Measurements from ENCODE around the gene TMEM214. TPM values are rescaled to one million over a fixed set of nuclear protein-coding genes. Genes with fewer than 3 reads are reported as not detected.
A peak's percentile ranks its signal among the peaks of the same experiment; 100 is the strongest.

The TMEM214 gene
- polyA plus RNA-seq, 1 donor = 68.9 TPM

DNA sequence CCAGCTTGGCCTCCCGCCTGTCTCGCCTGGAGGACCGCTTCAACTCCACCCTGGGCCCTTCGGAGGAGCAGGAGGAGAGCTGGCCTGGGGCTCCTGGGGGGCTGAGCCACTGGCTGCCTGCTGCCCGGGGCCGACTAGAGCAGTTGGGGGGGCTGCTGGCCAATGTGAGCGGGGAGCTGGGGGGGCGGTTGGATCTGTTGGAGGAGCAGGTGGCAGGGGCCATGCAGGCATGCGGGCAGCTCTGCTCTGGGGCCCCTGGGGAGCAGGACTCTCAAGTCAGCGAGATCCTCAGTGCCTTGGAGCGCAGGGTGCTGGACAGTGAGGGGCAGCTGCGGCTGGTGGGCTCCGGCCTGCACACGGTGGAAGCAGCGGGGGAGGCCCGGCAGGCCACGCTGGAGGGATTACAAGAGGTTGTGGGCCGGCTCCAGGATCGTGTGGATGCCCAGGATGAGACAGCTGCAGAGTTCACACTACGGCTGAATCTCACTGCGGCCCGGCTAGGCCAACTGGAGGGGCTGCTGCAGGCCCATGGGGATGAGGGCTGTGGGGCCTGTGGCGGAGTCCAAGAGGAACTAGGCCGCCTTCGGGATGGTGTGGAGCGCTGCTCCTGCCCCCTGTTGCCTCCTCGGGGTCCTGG is 50.1 kb downstream of the TMEM214 start:
- DNase-seq = no peak

DNA sequence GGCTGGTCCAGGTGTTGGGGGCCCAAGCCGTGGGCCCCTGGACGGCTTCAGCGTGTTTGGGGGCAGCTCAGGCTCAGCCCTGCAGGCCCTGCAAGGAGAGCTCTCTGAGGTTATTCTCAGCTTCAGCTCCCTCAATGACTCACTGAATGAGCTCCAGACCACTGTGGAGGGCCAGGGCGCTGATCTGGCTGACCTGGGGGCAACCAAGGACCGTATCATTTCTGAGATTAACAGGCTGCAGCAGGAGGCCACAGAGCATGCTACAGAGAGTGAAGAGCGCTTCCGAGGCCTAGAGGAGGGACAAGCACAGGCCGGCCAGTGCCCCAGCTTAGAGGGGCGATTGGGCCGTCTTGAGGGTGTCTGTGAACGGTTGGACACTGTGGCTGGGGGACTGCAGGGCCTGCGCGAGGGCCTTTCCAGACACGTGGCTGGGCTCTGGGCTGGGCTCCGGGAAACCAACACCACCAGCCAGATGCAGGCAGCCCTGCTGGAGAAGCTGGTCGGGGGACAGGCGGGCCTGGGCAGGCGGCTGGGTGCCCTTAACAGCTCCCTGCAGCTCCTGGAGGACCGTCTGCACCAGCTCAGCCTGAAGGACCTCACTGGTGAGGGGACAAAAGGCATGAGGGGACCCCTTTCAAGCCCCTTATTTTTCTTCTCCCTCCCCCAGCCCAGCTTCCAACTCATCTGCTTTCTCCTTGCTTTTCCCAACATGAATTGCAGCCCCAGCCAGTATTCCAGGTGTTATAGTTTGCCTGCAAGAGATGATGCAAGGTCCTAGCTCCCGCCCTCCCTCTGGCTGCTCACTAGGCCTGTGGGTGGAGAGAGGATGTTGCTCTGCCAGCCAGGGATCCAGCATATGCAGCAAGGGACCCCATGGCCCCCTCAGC is 50.9 kb downstream of the TMEM214 start:
- DNase-seq = no peak

DNA sequence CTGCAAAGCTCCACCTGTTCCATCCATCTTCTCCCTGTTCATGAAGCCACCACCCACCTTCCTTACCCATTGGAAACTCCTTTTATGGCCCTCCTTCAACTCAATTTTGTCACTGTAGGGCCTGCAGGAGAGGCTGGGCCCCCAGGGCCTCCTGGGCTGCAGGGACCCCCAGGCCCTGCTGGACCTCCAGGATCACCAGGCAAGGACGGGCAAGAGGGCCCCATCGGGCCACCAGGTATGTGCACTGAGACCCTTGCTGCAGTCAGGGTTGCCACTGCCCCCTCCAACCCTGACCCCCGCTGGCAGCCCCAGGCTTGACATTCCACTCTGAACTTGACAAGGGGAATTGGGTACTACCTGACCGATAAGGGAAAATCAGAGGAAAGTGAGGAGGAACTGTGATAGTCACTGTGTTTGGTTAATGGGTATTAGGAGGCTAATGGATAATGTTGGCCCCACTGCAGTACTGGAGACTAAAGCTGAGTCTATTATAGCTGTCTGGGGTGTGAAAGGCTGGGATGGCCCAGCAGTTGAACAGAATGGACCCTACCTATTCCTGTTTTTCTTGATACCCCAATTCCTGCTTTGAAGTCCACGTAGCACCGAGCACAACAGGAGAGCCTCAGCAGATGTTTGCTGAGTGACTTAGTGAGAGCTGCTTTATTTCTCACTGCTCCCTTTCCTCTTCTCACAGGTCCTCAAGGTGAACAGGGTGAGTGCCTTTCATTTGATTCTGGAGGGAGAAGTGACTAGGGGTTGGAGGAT is 51.7 kb downstream of the TMEM214 start:
- DNase-seq = no peak

DNA sequence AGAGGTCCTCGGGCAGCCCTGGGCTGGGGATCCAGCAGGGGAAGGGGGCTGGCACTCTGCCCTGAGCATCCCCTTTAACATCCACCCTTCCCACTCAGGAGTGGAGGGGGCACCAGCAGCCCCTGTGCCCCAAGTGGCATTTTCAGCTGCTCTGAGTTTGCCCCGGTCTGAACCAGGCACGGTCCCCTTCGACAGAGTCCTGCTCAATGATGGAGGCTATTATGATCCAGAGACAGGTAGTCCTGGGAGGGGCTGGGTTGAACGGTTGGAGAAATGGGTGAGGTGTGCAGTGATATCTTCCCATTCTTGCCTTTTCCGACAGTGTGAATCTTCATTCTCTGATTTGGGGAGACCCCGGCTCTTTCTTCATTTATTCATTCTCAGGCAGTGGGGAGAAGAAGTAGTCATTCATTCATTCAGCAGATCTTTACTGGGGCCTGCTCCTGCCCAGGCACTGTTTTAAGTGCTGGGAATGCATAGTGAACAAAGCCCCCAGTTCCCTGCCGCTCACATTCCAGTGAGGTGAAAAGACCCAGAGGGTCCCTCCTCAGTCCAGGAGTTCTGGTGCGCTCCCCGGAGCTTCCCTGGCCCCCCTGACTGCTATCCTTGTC is 52.4 kb downstream of the TMEM214 start:
- DNase-seq = no peak

DNA sequence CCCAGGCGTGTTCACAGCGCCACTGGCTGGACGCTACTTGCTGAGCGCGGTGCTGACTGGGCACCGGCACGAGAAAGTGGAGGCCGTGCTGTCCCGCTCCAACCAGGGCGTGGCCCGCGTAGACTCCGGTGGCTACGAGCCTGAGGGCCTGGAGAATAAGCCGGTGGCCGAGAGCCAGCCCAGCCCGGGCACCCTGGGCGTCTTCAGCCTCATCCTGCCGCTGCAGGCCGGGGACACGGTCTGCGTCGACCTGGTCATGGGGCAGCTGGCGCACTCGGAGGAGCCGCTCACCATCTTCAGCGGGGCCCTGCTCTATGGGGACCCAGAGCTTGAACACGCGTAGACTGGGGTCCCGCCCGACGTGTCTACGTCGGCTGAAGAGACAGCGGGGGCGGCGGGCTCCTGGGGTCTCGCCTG is 52.9 kb downstream of the TMEM214 start:
- no peak for DNase-seq

DNA sequence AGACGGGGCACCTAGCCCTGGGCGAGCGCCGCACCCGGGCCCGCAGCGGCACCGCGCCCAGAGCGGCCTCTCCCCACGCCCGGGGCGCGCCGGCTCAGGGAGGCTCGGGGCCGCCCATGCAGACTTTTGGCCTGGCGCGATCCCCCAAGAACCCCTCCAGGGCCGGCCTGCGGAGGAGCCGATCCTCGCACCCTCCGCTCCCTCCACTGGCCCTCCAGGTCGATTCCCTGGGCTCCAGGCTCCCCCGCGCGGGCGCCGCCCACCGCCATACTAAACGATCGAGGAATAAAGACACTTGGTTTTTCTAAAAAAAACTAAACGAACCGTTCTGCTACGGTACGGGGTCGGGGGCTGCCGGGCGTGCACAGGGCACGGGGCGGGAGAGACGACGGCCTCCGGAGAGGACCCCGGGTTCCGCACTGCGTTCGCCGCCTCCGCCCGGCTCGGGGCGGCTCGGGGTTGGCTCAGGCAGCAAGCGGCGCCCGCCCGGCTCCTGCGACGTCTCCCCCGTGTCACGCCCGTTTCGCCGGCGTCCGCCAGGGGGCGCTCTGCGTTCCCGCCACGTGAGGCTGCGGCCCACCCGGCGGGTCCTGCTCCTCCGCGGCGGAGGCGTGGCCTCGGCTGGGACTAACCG is 53.4 kb downstream of the TMEM214 start:
- DNase-seq = peak; percentile 93

DNA sequence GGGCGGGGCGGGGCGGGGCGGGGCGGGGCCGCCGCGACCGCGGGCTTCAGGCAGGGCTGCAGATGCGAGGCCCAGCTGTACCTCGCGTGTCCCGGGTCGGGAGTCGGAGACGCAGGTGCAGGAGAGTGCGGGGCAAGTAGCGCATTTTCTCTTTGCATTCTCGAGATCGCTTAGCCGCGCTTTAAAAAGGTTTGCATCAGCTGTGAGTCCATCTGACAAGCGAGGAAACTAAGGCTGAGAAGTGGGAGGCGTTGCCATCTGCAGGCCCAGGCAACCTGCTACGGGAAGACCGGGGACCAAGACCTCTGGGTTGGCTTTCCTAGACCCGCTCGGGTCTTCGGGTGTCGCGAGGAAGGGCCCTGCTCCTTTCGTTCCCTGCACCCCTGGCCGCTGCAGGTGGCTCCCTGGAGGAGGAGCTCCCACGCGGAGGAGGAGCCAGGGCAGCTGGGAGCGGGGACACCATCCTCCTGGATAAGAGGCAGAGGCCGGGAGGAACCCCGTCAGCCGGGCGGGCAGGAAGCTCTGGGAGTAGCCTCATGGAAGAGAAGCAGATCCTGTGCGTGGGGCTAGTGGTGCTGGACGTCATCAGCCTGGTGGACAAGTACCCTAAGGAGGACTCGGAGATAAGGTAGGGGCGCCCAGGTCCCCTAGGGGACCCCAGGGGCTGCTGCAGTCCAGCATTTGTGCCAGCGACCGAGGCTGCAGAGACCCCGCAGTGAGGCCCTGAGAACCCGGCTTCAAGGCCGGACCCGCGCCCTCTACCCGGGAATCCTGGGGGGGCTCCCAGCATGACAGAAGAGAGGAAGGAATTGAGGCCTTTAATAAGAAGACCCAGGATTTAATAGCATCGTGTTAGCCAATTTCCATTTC is 54.2 kb downstream of the TMEM214 start, which contains the start of gene KHK:
Gene KHK, plus strand, starts transcription at position 49 of the 870 bp plus-strand sequence. Its CDS starts 488 bp downstream, at position 537.
- DNase-seq = no peak

DNA sequence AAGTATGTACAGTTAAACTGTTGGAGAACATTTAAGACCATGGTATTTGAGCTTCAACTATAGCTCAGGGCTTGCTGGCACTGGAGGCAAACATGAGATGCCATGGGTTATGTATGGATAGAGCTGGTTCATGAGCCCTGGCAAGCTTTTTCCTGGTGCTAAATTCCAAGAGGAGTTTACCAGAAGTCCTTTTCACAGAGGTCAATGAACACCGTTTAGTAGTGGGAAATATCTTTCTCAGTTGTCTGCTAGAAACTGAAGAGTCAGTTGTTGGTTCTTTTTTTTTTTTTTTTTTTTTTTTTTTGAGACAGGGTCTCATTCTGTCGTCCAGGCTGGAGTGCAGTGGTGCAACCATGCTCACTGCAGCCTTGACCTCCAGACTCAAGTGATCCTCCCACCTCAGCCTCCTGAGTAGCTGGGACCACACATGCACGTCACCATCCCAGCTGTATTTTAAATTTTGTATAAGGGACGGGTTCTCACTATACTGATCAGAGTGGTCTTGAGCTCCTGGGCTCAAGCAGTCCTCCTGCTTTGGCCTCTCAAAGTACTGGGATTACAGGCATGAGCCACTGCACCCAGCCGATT is 55.2 kb downstream of the TMEM214 start:
- no peak for DNase-seq

DNA sequence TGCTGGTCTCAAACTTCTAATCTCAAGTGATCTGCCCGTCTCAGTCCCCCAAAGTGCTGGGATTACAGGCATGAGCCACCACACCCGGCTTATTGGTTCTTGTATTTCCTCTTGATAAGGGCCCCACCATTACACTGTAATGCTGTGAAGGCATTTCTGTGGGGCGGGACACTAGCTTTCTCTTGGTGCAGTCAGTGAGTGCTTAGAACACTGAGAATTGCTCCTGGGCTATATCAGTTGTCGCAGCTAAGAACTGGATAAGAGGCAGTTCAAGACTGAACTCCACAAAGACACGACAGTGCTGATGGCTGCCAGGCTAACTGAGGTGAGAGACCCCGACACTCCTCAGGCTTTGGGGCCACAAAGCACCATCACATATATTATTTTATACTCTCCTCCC is 55.9 kb downstream of the TMEM214 start:
- no peak for DNase-seq

DNA sequence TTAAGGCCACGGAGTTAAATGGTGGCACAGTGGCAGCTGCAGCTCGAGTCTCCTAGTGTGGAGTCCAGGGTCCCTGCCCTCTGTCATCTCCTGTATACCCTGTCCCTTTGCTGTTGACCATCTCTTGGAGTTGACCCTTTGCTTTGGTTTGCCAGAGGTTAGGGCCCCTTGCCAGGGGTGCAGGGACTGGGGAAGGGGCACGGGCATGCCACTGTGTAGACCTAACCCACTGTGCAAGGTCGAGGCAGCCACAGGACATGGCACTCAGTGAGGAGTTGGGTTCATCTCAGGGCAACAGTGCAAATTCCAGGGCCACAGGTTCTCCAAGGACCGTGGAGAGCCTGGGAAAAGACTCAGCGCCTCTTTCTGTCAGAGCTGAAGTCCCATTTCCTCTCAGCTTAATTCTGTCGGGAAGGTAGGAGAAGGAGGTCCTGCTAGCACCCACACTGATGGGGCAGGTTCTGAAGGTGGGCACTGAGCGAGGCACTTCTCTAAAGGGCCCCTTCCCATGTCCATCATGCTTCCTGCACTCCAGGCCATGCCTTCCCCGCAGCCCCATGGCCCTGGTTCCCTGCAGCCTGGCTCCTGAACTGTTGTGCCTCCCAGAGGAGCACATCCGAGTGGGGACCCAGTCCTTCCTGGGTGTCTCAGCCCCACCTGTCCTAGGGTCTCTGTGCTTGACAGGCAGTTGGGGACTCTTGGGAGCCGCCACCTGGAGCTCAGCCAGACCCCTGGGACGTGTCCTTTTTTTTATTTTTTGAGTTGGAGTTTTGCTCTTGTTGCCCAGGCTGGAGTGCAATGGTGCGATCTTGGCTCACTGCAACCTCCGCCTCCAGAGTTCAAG is 56.6 kb downstream of the TMEM214 start:
- DNase-seq = no peak

Other genes with a start within 250 kb of the TMEM214 start
- 20.7 TPM for gene CENPA, start 246.9 kb upstream of the TMEM214 start, polyA plus RNA-seq (ENCODE audit: insufficient read length)
- gene DPYSL5, start 184.8 kb upstream of the TMEM214 start, polyA plus RNA-seq (ENCODE audit: insufficient read length) = 6.8 TPM
- 12.2 TPM for gene MAPRE3, start 62.3 kb upstream of the TMEM214 start, polyA plus RNA-seq (ENCODE audit: insufficient read length)
- gene AGBL5, start 18.7 kb downstream of the TMEM214 start, polyA plus RNA-seq (ENCODE audit: insufficient read length) = 66.9 TPM
- 205 TPM for gene OST4, start 38.7 kb downstream of the TMEM214 start, polyA plus RNA-seq (ENCODE audit: insufficient read length)
- gene EMILIN1, start 45.6 kb downstream of the TMEM214 start, polyA plus RNA-seq (ENCODE audit: insufficient read length) = 57.7 TPM
- gene KHK, start 53.8 kb downstream of the TMEM214 start, polyA plus RNA-seq (ENCODE audit: insufficient read length) = 47.9 TPM
- gene CGREF1, start 86.2 kb downstream of the TMEM214 start, polyA plus RNA-seq (ENCODE audit: insufficient read length) = 5.4 TPM
- 1.4 TPM for gene ABHD1, start 90.8 kb downstream of the TMEM214 start, polyA plus RNA-seq (ENCODE audit: insufficient read length)
- 49.3 TPM for gene PREB, start 101.7 kb downstream of the TMEM214 start, polyA plus RNA-seq (ENCODE audit: insufficient read length)
- not detected for gene PRR30, start 106.4 kb downstream of the TMEM214 start, polyA plus RNA-seq (ENCODE audit: insufficient read length)
- gene TCF23, start 116.0 kb downstream of the TMEM214 start, polyA plus RNA-seq (ENCODE audit: insufficient read length) = 0.50 TPM
- 147 TPM for gene ATRAID, start 179.1 kb downstream of the TMEM214 start, polyA plus RNA-seq (ENCODE audit: insufficient read length)
- gene SLC5A6, start 179.3 kb downstream of the TMEM214 start, polyA plus RNA-seq (ENCODE audit: insufficient read length) = 48.6 TPM
- gene CAD, start 184.4 kb downstream of the TMEM214 start, polyA plus RNA-seq (ENCODE audit: insufficient read length) = 54.3 TPM
- 6.2 TPM for gene SLC30A3, start 230.1 kb downstream of the TMEM214 start, polyA plus RNA-seq (ENCODE audit: insufficient read length)
- 2.0 TPM for gene DNAJC5G, start 242.5 kb downstream of the TMEM214 start, polyA plus RNA-seq (ENCODE audit: insufficient read length)
- 6.7 TPM for gene TRIM54, start 249.5 kb downstream of the TMEM214 start, polyA plus RNA-seq (ENCODE audit: insufficient read length)

Measured in left kidney (tissue), 2 donors.